ENCODE measurements around the gene NGEF. TPM values are rescaled to one million over a fixed set of nuclear protein-coding genes. Genes with fewer than 3 reads are reported as not detected.

The NGEF gene, protein sequence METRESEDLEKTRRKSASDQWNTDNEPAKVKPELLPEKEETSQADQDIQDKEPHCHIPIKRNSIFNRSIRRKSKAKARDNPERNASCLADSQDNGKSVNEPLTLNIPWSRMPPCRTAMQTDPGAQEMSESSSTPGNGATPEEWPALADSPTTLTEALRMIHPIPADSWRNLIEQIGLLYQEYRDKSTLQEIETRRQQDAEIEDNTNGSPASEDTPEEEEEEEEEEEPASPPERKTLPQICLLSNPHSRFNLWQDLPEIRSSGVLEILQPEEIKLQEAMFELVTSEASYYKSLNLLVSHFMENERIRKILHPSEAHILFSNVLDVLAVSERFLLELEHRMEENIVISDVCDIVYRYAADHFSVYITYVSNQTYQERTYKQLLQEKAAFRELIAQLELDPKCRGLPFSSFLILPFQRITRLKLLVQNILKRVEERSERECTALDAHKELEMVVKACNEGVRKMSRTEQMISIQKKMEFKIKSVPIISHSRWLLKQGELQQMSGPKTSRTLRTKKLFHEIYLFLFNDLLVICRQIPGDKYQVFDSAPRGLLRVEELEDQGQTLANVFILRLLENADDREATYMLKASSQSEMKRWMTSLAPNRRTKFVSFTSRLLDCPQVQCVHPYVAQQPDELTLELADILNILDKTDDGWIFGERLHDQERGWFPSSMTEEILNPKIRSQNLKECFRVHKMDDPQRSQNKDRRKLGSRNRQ
- 1.5 TPM for total RNA-seq
- 1 to 10 TPM in 7 of 8 donors, under 1 TPM in 1; 0.66 to 4.8 (median 2.0) TPM for polyA plus RNA-seq (ENCODE audit: insufficient read depth in 1 of 8, insufficient read length in 8 of 8, low replicate concordance in 1 of 8)
- long read RNA-seq, donor 1, partial matches to known transcripts: 0 of 1 reads
- long read RNA-seq, donor 1, other reads (novel, unspliced or antisense): 0 of 1 reads
- long read RNA-seq, donor 2: 0 reads
- long read RNA-seq, donor 3: 0 reads
- long read RNA-seq, donor 4: 0 reads
- long read RNA-seq, donor 5, partial matches to known transcripts: 0 of 3 reads
- long read RNA-seq, donor 5, other reads (novel, unspliced or antisense): 0 of 3 reads
- long read RNA-seq, donor 6: 0 reads
- long read RNA-seq, donor 7: 0 reads
- long read RNA-seq, donor 8: 0 reads
- long read RNA-seq, donor 9: 0 reads
- long read RNA-seq, donor 10: 0 reads
- long read RNA-seq, donor 11: 0 reads

DNA sequence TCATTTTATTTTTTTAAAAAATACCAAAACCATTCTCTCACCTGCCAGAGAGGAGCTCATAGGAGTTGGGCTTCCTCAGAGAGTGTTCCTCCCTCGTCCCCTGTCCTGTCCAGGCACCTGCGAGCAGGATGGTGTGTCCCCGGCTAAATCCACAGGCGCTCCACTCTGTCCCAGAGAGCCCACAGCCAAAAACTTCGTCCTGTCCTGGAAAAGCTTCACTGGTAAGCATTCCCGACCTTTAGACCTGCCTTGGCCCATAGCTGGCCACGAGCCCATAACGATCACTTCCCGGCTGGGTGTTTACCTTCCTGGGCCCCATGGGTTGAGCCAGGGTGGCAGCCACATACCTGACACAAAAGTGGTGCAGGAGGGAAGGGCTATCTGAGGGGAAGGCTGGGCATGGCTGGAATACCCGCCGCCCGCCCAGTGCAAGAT, at the start of gene NGEF:
NGEF (minus strand) TSS at position 230 of the 435 bp plus-strand sequence. CDS start 38,366 bp downstream, outside the sequence.
- H3K27me3 ChIP-seq (ENCODE audit: control insufficient read depth, insufficient read depth, low read length): no peaks in the 10 kb centered on the region
- H3K4me3 ChIP-seq (ENCODE audit: low read length): no peak within 1 kb of the TSS
- H3K4me1 ChIP-seq (ENCODE audit: control insufficient read depth, insufficient read depth, low read length): peaks cover 6% of the 10 kb centered on the region
- WGBS (ENCODE audit: insufficient coverage): 75% methylated on average over 12 of the region's 12 CpGs
- H3K27ac ChIP-seq (ENCODE audit: low read length): no peak within 1 kb of the TSS
- H3K9me3 ChIP-seq (replicated peaks; ENCODE audit: control insufficient read depth, low read depth, low read length): no peaks in the 10 kb centered on the region
- no peaks in the 10 kb centered on the region for H3K36me3 ChIP-seq (ENCODE audit: control insufficient read depth, insufficient read depth, low read length)
- no peak for DNase-seq

DNA sequence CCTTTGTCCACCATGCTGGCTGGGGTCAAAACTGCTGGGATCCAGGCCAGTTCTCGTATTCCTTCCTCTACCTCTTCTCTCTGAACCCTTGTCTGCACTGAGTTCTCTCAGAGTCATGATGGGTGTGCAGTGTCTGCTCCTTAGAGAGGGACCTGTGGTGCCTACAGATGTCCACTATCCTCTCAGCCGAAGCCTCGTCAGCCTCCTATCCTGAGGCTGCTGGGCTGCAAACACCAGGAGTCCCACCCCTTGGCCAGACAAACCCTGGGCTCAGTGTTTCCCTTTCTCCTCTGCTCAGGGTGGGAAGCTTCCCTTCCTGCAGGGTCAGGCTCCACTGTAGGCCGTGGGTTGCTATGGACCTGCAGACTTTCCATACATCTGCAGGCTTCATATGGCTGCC, 49.4 kb upstream of the NGEF start:
- Histone ChIP-seq H3K4me3 (ENCODE audit: low read length) (peak overlapping the region; percentile 43), H3K27me3 (ENCODE audit: control insufficient read depth, insufficient read depth, low read length) (no peaks in the 10 kb centered on the region), H3K27ac (ENCODE audit: low read length) (peak overlapping the region; percentile 76), H3K36me3 (ENCODE audit: control insufficient read depth, insufficient read depth, low read length) (no peaks in the 10 kb centered on the region), H3K4me1 (ENCODE audit: control insufficient read depth, insufficient read depth, low read length) (peaks cover 57% of the 10 kb centered on the region), H3K9me3 (replicated peaks; ENCODE audit: control insufficient read depth, low read depth, low read length) (no peaks in the 10 kb centered on the region)
- no peak for DNase-seq
- 76% methylated on average over 3 of the region's 4 CpGs for WGBS (ENCODE audit: insufficient coverage)

DNA sequence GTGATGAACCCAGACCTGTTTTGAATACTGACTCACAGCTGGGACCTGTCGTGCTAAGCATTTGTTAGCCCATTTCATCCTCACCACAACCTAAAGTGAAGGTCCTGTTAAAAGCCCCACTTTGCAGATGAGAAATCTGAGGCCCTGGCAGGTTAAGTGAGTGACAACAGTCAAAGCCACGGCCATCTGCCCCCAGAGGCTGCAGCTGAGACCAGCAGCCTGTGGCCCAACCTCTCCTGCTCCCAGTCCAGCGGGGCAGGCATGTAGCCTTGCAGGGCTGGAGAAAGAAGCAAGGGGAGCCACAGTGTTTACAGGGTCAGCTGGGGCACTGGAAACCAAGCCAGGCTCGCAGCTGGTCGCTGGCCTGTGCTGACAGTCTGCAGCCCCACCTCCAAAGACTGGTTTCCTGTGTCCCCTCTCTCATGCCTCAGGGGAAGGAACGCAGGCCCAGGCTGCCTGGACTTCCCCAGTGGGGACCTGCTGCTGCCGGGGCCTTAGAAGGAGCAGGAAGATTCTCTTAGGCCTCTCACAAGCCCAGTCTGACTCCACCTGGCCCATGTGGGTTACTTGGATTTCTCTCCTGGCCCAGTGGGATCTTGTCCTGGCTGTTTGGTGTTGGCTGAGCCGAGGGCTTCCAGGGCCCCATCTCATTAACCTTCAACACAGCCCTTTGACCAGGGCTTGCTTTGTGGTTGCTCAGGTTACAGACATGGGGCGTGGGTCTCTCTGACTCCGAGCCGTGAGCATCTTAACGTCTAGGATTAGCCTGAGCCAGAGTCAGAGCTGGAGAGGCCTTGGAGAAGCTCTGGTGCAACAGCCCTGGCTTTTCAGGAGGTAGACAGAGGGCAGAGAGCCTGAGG, 48.8 kb upstream of the NGEF start:
- 20% methylated on average over 9 of the region's 12 CpGs for WGBS (ENCODE audit: insufficient coverage)
- H3K36me3 ChIP-seq (ENCODE audit: control insufficient read depth, insufficient read depth, low read length): no peaks in the 10 kb centered on the region
- DNase-seq: peak; percentile 81
- peak overlapping the region; percentile 79 for H3K27ac ChIP-seq (ENCODE audit: low read length)
- peaks cover 60% of the 10 kb centered on the region for H3K4me1 ChIP-seq (ENCODE audit: control insufficient read depth, insufficient read depth, low read length)
- H3K9me3 ChIP-seq (replicated peaks; ENCODE audit: control insufficient read depth, low read depth, low read length): no peaks in the 10 kb centered on the region
- H3K27me3 ChIP-seq (ENCODE audit: control insufficient read depth, insufficient read depth, low read length): no peaks in the 10 kb centered on the region
- H3K4me3 ChIP-seq (ENCODE audit: low read length): peak overlapping the region; percentile 43

DNA sequence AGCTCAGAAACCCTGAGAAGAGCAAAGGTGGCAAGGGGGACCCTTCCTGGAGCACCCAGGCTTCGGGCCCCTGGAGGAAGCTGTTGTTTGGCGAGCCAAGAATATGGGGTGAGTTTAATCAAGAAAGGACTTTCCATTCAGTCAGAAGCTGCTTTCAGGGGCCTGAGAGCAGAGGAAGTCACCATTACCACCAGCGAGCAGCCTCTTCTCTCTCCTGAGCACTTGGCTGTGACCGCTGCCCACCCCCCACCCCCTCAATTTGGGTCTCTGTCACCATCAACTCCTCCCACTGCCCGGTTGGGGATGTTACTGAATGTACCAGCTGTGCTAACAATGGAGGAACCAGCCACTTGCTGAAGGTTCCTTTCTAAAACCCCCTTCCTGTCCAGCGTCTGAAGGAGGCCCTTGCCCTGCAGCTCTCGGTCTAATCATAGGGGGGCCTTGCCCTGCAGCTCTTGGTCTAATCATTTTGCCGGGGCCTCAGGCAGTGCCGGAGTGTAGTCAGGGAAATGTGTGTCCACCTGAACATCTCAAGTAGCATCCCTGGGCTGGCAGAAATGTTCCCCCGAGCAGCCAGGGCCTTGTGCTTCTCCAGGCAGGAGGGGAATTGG, 48.0 kb upstream of the NGEF start:
- Histone ChIP-seq H3K4me3 (ENCODE audit: low read length) (peak overlapping the region; percentile 43), H3K4me1 (ENCODE audit: control insufficient read depth, insufficient read depth, low read length) (peaks cover 62% of the 10 kb centered on the region), H3K27me3 (ENCODE audit: control insufficient read depth, insufficient read depth, low read length) (no peaks in the 10 kb centered on the region), H3K9me3 (replicated peaks; ENCODE audit: control insufficient read depth, low read depth, low read length) (no peaks in the 10 kb centered on the region), H3K27ac (ENCODE audit: low read length) (peak overlapping the region; percentile 79), H3K36me3 (ENCODE audit: control insufficient read depth, insufficient read depth, low read length) (no peaks in the 10 kb centered on the region)
- 86% methylated on average over 6 of the region's 10 CpGs for WGBS (ENCODE audit: insufficient coverage)
- DNase-seq: no peak

DNA sequence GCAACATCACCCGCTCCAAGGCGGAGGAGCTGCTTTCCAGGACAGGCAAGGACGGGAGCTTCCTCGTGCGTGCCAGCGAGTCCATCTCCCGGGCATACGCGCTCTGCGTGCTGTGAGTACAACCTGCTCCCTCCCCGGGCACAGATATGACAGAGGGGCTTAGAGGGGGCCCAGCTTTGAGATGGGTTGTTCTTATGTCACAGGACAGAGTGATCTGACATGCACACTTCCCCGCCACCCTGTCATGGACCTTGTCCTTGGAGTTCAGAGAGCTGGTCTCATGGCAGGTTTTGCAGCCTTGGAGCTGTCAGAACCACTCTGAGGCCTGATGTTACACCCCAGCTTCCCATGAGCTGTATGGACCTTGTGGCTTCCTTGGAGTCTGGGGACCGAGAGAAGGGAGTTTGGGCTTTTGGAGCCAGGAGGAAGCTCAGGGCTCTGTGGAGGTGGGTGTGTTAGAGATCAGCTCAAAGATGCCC, 47.5 kb upstream of the NGEF start:
- 84% methylated on average over 9 of the region's 13 CpGs for WGBS (ENCODE audit: insufficient coverage)
- peaks cover 62% of the 10 kb centered on the region for H3K4me1 ChIP-seq (ENCODE audit: control insufficient read depth, insufficient read depth, low read length)
- peak overlapping the region; percentile 43 for H3K4me3 ChIP-seq (ENCODE audit: low read length)
- no peaks in the 10 kb centered on the region for H3K9me3 ChIP-seq (replicated peaks; ENCODE audit: control insufficient read depth, low read depth, low read length)
- peak overlapping the region; percentile 79 for H3K27ac ChIP-seq (ENCODE audit: low read length)
- no peaks in the 10 kb centered on the region for H3K36me3 ChIP-seq (ENCODE audit: control insufficient read depth, insufficient read depth, low read length)
- no peaks in the 10 kb centered on the region for H3K27me3 ChIP-seq (ENCODE audit: control insufficient read depth, insufficient read depth, low read length)
- no peak for DNase-seq

DNA sequence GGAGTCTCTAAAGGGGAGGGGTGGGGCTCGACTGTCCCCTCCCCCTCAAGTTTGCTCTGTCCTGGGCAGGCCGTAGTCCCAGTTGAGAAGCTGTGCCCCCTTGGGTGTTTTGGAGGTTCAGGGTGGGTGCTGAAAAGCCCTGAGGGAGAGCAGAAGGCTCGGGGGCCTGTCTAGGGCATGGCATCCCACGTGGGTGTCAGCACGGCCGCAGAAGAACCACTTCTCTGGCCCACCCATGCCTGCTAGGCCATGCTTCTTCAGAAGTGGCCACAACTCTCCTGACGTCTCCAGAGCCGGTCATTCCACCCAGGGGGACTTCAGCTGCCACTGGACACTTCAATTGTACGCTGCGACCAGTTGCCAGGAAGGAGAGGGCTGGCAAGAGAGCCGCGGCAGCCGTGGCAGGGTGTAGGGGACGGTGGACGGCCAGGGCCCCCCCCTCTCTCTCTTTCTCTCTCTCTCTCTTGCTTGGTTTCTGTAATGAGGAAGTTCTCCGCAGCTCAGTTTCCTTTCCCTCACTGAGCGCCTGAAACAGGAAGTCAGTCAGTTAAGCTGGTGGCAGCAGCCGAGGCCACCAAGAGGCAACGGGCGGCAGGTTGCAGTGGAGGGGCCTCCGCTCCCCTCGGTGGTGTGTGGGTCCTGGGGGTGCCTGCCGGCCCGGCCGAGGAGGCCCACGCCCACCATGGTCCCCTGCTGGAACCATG, 46.9 kb upstream of the NGEF start, which contains the start of gene INPP5D:
INPP5D (plus strand) TSS at position 546 of the 704 bp plus-strand sequence; CDS start at position 683, 137 bp downstream.
- peak within 1 kb of the TSS; percentile 43 for H3K4me3 ChIP-seq (ENCODE audit: low read length)
- 60% methylated on average over 15 of the region's 26 CpGs for WGBS (ENCODE audit: insufficient coverage)
- H3K9me3 ChIP-seq (replicated peaks; ENCODE audit: control insufficient read depth, low read depth, low read length): no peaks in the 10 kb centered on the region
- no peaks in the 10 kb centered on the region for H3K36me3 ChIP-seq (ENCODE audit: control insufficient read depth, insufficient read depth, low read length)
- H3K27ac ChIP-seq (ENCODE audit: low read length): peak within 1 kb of the TSS; percentile 79
- peaks cover 2% of the 10 kb centered on the region for H3K27me3 ChIP-seq (ENCODE audit: control insufficient read depth, insufficient read depth, low read length)
- peak; percentile 74 for DNase-seq
- peaks cover 62% of the 10 kb centered on the region for H3K4me1 ChIP-seq (ENCODE audit: control insufficient read depth, insufficient read depth, low read length)

DNA sequence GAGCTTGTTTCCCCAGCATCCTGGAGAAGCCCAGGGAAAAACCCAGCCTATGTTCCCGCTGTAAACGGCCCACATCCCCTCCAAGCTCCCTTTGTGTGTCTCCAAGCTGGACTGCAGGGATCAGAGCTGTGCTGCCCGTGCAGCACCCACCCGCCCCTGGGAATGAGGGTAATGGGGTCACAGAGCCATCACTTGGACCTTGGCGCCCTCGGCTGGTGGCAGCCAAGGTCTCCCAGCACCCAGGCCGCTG, 46.4 kb upstream of the NGEF start:
- peaks cover 2% of the 10 kb centered on the region for H3K27me3 ChIP-seq (ENCODE audit: control insufficient read depth, insufficient read depth, low read length)
- no CpG with 5 or more reads among the region's 7 CpGs for WGBS (ENCODE audit: insufficient coverage)
- peak overlapping the region; percentile 79 for H3K27ac ChIP-seq (ENCODE audit: low read length)
- no peak overlapping the region for H3K4me3 ChIP-seq (ENCODE audit: low read length)
- no peak for DNase-seq
- peaks cover 57% of the 10 kb centered on the region for H3K4me1 ChIP-seq (ENCODE audit: control insufficient read depth, insufficient read depth, low read length)
- H3K36me3 ChIP-seq (ENCODE audit: control insufficient read depth, insufficient read depth, low read length): no peaks in the 10 kb centered on the region
- H3K9me3 ChIP-seq (replicated peaks; ENCODE audit: control insufficient read depth, low read depth, low read length): no peaks in the 10 kb centered on the region

DNA sequence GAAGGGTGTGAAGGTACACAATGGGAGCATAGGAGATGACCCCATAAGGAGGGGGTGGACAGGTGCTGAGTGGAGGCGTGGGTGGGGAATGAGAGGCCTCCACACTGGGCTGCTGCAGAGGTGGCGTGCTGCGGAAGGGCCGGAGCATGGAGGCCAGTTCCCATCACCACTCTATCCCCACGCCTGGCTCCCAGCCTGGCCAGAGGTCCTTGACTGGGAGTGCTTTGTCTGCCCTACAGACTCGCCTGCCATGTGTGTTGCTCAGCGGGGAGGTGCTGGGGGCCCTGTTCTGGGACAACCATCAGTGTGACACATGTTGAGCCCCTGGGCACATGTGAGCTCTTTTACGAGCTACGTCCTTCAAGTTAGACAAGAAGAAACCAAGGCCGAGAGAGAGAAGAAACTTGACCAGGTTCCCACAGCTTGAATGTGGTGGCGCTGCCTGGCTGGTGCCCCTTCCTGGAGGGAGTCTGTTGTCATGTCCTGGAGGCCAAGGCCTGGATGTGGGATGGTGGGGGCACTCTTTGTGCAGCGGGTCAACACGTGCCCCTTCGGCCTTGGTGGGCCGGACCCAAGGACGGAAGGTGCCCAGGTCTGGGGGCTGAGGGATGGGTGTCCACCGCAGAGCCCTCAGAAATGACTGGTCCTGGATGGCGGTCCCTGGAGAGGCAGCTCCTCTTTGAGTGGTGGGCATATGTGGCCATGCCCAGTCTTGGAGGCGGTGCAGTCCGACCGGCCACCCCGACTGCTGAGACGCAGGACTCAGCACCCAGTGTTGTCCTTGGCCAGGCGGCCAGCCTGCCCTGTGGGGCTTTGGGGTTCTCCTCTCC, 45.9 kb upstream of the NGEF start:
- Histone ChIP-seq H3K36me3 (ENCODE audit: control insufficient read depth, insufficient read depth, low read length) (no peaks in the 10 kb centered on the region), H3K27me3 (ENCODE audit: control insufficient read depth, insufficient read depth, low read length) (peaks cover 2% of the 10 kb centered on the region), H3K9me3 (replicated peaks; ENCODE audit: control insufficient read depth, low read depth, low read length) (no peaks in the 10 kb centered on the region), H3K4me1 (ENCODE audit: control insufficient read depth, insufficient read depth, low read length) (peaks cover 52% of the 10 kb centered on the region), H3K4me3 (ENCODE audit: low read length) (no peak overlapping the region), H3K27ac (ENCODE audit: low read length) (no peak overlapping the region)
- 97% methylated on average over 22 of the region's 24 CpGs for WGBS (ENCODE audit: insufficient coverage)
- no peak for DNase-seq
